Tibial nerve (tissue), 4 donors: ENCODE measurements around the gene RAB5A. TPM values are rescaled to one million over a fixed set of nuclear protein-coding genes. Genes with fewer than 3 reads are reported as not detected.
"Not testable (repeated sequence)": the region's sequence is repeated elsewhere in the genome, so short reads cannot be mapped to it uniquely, and the experiment has no call there.

Source experiments
- DNase-seq, 2 donors: peaks; one replicate each; pipeline ENCODE4 v3.0.0-alpha.2; 2019; ENCODE audit warnings: low spot score in 2 of 2
- H3K27ac ChIP-seq, 4 donors: fragments of 200-600 bp; sonication (generic) in 3 of 4; one replicate each; pipeline ENCODE4 v1.5.1; 2017 to 2019; ENCODE audit warnings: mild to moderate bottlenecking in 1 of 4
- H3K27me3 ChIP-seq, 2 donors: fragments of 200-600 bp; sonication (generic) in 1 of 2; one replicate each; pipeline versions ENCODE4 v1.5.1 to v1.6.0; 2017 to 2019
- H3K36me3 ChIP-seq, 3 donors: fragments of 200-600 bp; sonication (generic); one replicate each; pipeline ENCODE4 v1.5.1; 2018 to 2019
- H3K4me1 ChIP-seq, 4 donors: fragments of 200-600 bp; sonication (generic) in 3 of 4; one replicate each; pipeline ENCODE4 v1.5.1; 2017 to 2019
- H3K4me3 ChIP-seq, 4 donors: fragments of 200-600 bp; sonication (generic) in 3 of 4; one replicate each; pipeline ENCODE4 v1.5.1; 2017 to 2019; ENCODE audit warnings: mild to moderate bottlenecking in 1 of 4, moderate library complexity in 1 of 4
- H3K9me3 ChIP-seq, 4 donors: fragments of 200-600 bp; sonication (generic) in 3 of 4; one replicate each; pipeline ENCODE4 v1.5.1; 2017 to 2019
- CTCF ChIP-seq, 5 experiments: fragments of 200-600 bp in 3 of 5; fragments of 450-650 bp in 2 of 5; sonication (generic) in 3 of 5; IDR thresholded peaks; one replicate each; pipeline ENCODE4 v1.5.1; 2016 to 2019; ENCODE audit warnings: antibody characterized with exemption in 5 of 5, mild to moderate bottlenecking in 3 of 5, moderate library complexity in 2 of 5
- EP300 ChIP-seq, 2 donors: sonication (generic); formaldehyde crosslinking; IDR thresholded peaks; one replicate each; pipeline ENCODE4 v1.6.1; 2017; ENCODE audit warnings: antibody characterized with exemption in 2 of 2, mild to moderate bottlenecking in 1 of 2
- POLR2A ChIP-seq, 2 donors: fragments of 450-650 bp; IDR thresholded peaks; one replicate each; pipeline ENCODE4 v1.6.1; 2017; ENCODE audit warnings: antibody characterized with exemption in 2 of 2, mild to moderate bottlenecking in 2 of 2, moderate library complexity in 2 of 2
- WGBS, 2 donors: methylation state at CpG; one replicate each; pipeline ENCODE4 v1.1.5; 2018; 5-methylcytosine and 5-hydroxymethylcytosine counted together
- total RNA-seq, 4 donors: library from RNA; depleted of rRNA; stranded (reverse); fragments of >200 nt; gene quantifications; one replicate each; pipeline ENCODE4 v1.1.0, GENCODE V29; 2016

RAB5A gene
- 10 to 100 TPM; 47.7 to 83.0 (median 53.2) TPM for total RNA-seq

DNA sequence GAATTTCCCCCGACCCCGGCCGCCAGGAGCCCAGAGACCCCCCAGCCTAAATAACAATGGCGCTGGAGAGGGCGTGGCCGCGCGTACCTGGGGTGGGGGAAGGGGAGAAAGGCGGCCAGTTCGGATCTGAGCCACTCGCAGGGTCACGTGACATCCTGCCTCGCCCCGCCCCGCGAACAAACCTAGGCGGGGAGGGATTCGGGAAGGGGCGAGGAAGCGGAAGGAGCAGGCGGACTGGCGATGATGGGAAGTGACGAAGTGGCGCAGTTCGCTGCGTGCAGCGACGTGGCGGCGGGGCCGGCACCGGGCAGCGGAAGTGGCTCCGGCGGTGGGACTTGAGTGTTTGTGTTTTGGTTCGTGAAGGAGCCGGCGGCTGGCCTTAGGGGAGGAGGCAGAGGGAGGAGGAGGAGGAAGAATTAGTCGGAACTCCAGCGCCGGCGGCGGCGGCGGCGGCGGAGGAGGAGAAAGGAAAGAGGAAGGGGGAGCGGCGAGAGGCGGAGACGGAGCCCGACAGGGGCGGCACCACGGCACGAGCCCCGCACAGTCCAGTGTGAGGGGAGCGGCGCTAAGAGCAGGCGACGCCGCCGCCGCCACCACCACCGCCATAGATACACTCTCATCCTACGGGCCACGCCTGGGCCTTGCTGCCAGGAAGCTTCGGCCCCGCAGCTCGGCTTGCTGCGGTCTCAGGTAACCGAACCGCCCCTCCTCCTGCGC is at the start of gene RAB5A:
RAB5A (plus strand) TSS at position 266 of the 717 bp plus-strand sequence. CDS start 3,802 bp downstream, outside the sequence.
- WGBS, 2 donors, result 0% methylated on average over 69 to 72 of the region's 73 CpGs
- peak; percentile 96 to 97 for DNase-seq
- peaks cover 0 to 47% (median 13%) of the 10 kb centered on the region in 4 donors for H3K4me1 ChIP-seq
- TF ChIP-seq POLR2A (IDR thresholded peaks at IDR 0.05) (peak; percentile 86 to 88), EP300 (IDR thresholded peaks at IDR 0.05) (peak; percentile 94 to 98), CTCF (IDR thresholded peaks at IDR 0.05) (peak in 2 of 5 experiments; percentile 27)
- no peaks in the 10 kb centered on the region for H3K27me3 ChIP-seq
- H3K4me3 ChIP-seq, result peak within 1 kb of the TSS; percentile 78 to 98 (median 88)
- no peaks in the 10 kb centered on the region for H3K9me3 ChIP-seq
- H3K36me3 ChIP-seq, result peaks cover 0 to 11% (median 0%) of the 10 kb centered on the region in 3 donors
- H3K27ac ChIP-seq, result peak within 1 kb of the TSS; percentile 91 to 100 (median 98)

DNA sequence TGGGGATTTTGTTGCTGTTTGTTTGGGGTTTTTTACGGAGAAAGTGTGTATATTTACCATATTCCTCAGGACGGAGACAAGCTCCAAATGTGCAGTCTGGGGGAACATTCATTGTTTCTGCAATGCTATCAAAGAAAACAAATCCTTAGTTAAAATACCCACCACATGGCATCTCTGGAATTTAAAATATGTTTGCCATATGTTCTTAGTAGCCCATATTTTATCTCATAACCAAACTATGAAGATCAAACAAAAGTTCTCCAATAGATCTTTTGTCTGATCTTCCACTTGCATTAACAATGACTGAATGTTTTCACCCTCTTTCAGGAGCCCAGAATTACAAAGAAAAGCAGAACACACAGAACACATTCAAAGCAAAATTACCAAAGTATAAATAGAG is 48.2 kb upstream of the RAB5A start:
- peaks cover 0 to 9% (median 0%) of the 10 kb centered on the region in 3 donors for H3K36me3 ChIP-seq
- no peaks in the 10 kb centered on the region for H3K9me3 ChIP-seq
- DNase-seq, result no peak
- no peaks in the 10 kb centered on the region for H3K4me1 ChIP-seq
- H3K4me3 ChIP-seq, result no peak overlapping the region
- no peaks in the 10 kb centered on the region for H3K27me3 ChIP-seq
- H3K27ac ChIP-seq, result no peak overlapping the region
- TF ChIP-seq CTCF (IDR thresholded peaks at IDR 0.05) (no peak), POLR2A (IDR thresholded peaks at IDR 0.05) (no peak), EP300 (IDR thresholded peaks at IDR 0.05) (no peak)
- WGBS, 2 donors, result 51 to 53% methylated on average over 2 of the region's 2 CpGs

DNA sequence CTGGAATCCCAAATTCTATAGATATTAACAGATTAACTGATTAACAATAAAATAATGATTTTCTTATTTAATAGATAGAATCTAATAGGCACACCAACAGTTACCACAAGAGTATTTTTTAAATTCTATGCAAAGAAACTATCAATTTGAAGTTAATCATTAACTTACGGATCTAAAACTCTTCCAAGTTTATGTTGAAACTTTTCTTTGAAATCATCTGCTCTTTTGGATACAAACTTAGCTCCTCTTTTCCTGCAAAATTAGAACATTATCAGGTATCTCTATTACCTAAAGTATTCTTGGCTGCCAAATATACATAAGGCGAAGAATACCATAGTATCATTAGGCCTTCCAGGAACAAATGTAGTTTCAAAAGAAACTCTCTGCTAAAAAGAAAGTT is 47.6 kb upstream of the RAB5A start:
- DNase-seq, result no peak
- TF ChIP-seq CTCF (IDR thresholded peaks at IDR 0.05) (no peak), EP300 (IDR thresholded peaks at IDR 0.05) (no peak), POLR2A (IDR thresholded peaks at IDR 0.05) (no peak)
- WGBS, 2 donors, result 93 to 97% methylated on average over 2 of the region's 2 CpGs
- no peaks in the 10 kb centered on the region for H3K4me1 ChIP-seq
- no peak overlapping the region for H3K27ac ChIP-seq
- H3K27me3 ChIP-seq, result no peaks in the 10 kb centered on the region
- H3K4me3 ChIP-seq, result no peak overlapping the region
- peaks cover 0 to 12% (median 0%) of the 10 kb centered on the region in 3 donors for H3K36me3 ChIP-seq
- no peaks in the 10 kb centered on the region for H3K9me3 ChIP-seq

GRCh38 chr3:19899833-19900232 is 47.1 kb upstream of the RAB5A start:
- not testable (repeated sequence) for H3K4me1 ChIP-seq, DNase-seq, H3K27me3 ChIP-seq, H3K9me3 ChIP-seq, H3K4me3 ChIP-seq, H3K27ac ChIP-seq
- WGBS, 2 donors, result 93 to 94% methylated on average over 7 of the region's 7 CpGs
- H3K36me3 ChIP-seq, result peaks cover 0 to 16% (median 0%) of the 10 kb centered on the region in 3 donors

DNA sequence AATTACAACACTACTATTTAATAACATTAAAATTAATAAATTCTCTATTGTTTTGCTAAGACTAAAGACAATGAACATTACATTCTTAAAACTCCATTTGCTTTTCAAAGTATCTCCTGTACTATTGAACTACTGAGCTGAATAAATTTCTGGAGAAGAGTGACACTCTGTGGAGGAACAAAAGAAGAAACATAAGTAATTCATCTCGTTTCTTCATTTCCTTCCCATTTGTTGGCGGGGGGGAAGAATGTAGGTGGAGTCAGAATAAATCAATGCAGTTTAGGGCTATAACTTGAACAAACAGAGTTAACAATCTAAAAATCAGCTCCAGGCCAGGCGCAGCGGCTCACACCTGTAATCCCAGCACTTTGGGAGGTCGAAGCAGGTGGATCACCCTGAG is 45.6 kb upstream of the RAB5A start:
- Histone ChIP-seq H3K27me3 (no peaks in the 10 kb centered on the region), H3K36me3 (peaks cover 0 to 8% (median 0%) of the 10 kb centered on the region in 3 donors), H3K4me3 (no peak overlapping the region), H3K9me3 (no peaks in the 10 kb centered on the region), H3K27ac (no peak overlapping the region), H3K4me1 (no peaks in the 10 kb centered on the region)
- DNase-seq, result no peak
- 61 to 70% methylated on average over 5 of the region's 5 CpGs for WGBS, 2 donors
- TF ChIP-seq CTCF (IDR thresholded peaks at IDR 0.05) (no peak), POLR2A (IDR thresholded peaks at IDR 0.05) (no peak), EP300 (IDR thresholded peaks at IDR 0.05) (no peak)
